ENCODE results near the gene SP140L.
"Not testable (repeated sequence)": the region's sequence is repeated elsewhere in the genome, so short reads cannot be mapped to it uniquely, and the experiment has no call there.

The SP140L gene

GRCh38 chr2:230326453-230327417 lies at the start of gene SP140L:
TSS of gene SP140L (plus strand) at chr2:230327193. CDS start at chr2:230327270, 77 bp downstream.
- peak; percentile 18 for DNase-seq

- no peak for DNase-seq
Observed at GRCh38 chr2:230282936-230283335, 44.1 kb upstream of the SP140L start.

GRCh38 chr2:230286048-230286447 lies 40.9 kb upstream of the SP140L start:
- no peak for DNase-seq

GRCh38 chr2:230289311-230289710 lies 37.7 kb upstream of the SP140L start:
- DNase-seq: not testable (repeated sequence)

DNA sequence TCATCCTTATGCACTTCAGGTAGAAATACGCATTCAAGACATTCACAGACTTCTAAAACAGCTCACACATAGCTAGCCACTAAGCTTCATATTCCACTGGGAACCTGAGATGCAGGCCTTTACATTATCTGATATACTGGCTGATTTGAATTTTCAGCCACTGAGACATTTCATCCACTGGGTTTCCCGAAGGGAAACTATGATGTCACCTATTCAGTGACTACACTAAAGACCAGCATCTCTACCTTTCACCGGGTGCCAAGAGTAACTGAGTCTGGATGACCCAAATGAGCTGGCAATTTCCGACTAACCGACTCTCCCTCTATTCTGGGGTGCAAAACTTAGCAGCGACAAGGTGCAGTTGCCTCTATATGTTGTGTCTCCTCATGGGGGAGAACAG lies 31.8 kb upstream of the SP140L start:
- DNase-seq: no peak

DNA sequence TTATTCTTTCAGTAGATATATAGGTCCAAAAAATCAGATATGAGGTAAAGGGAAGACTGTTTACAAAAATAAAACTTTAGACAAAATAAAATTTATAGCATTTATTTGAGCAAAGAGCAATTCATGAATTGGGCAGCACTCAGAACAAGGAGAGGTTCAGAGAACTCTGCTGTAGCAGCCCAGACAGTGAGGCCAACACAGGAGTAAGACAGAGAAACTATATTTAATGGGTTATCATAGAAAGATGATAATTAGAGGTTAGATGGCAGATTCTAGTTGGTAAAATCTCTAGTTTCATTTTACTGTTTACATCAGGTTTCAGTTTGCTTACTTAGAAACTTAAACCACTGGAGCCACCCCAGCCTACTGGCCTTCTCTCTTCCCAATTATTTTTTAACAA lies 30.1 kb upstream of the SP140L start:
- no peak for DNase-seq

DNA sequence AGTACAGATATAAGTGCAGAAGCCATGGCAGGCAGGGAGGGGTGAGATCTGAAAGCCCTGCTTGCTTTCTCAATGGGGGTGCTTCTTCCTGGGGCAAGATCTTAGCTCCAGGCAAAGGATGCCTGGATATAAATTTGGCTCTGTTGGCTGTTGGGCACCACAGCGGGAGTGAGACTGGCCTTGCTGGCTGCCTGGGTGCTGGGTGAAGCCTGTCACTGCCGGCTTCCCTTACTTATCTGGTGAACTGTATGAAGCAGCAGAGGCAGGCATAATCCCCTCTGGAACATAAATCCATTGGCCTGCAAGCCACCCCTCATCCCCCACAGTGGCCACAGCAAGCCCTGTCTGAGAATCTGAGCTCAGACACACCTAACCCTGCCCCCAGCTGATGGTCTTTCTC lies 27.4 kb upstream of the SP140L start:
- DNase-seq: no peak

DNA sequence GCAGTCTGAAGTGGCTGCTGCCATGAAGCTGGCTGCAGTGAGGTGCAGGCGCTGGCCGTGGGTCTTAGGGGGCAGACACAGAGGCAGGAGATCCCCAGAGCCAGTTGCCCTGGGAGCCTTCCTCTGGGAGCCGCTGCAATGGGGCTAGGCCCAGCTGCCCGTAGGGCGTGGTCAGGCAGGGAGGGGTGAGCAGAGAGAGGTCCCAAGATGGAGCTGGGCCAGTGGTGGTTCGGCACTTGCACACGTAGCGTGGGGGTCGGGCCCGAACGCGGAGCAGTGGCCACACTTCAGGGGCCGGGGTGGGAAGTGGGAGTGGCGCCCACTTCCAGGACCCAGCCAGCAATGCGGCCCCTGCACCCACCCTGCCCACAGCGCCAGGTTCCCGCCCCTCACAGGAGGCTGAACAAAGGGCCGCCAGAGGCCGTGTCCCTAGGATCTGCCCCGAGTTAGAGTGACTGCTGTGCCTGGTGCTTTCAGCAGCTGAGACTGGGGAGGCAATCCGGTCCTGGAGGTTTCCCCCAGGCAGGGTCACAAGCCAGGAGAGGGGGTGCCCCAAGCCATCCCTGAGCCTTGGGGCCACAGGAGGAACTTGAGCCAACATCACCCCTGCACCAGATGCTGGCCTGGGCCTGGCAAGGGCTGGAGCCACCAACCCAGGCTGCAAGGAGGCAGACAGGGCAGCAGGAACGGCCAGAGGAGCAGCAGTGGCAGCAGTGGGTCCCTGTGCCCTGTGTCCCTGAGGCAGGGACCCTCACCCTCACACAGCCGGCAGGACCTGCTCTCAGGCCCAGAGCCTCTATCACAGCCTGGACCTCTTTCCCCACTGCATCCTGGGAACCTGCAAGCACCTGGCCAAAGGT lies 21.3 kb upstream of the SP140L start:
- no peak for DNase-seq

DNA sequence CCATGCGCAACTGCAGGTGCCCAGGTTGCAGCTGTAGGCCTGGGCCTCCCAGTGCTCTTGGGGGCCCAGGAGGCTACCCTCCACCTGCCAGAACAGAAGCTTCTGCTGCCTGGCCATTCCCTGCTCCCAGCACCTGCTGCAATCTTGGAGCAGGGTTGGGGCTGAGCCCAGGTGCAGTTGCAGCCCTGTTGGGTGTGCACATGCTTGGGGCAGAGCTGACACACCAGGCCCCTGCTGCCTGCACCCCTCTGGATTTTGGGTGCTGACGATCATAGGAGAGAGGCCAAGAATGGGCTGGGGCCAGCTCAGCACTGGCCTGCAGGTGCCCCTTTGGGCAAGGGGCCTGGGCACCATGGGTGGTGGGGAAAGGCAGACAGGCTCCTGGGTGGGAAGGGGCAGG lies 20.5 kb upstream of the SP140L start:
- no peak for DNase-seq

- no peak for DNase-seq
Observed at GRCh38 chr2:230307485-230307884, 19.5 kb upstream of the SP140L start.

- DNase-seq: no peak
Observed at GRCh38 chr2:230308402-230309000, 18.5 kb upstream of the SP140L start.

DNA sequence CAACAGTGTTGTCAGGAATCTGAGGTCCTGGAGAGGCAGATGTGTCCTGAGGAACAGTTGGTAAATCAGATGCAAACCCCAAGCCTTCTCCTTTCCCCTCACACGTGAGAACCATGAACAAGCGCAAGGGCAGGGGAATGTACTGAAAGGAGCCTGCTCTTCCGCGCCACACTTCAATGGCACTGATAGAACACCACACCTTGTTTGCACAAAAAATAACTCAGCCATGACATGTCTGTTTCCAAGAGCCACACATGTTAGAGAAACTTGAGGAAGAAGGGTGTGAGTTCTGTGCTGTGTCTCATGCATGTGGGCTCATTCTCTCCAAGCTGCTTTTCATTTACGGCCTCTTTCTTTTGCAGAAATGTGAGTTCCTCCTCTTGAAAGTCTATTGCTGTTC lies 16.2 kb upstream of the SP140L start:
- not testable (repeated sequence) for DNase-seq

DNA sequence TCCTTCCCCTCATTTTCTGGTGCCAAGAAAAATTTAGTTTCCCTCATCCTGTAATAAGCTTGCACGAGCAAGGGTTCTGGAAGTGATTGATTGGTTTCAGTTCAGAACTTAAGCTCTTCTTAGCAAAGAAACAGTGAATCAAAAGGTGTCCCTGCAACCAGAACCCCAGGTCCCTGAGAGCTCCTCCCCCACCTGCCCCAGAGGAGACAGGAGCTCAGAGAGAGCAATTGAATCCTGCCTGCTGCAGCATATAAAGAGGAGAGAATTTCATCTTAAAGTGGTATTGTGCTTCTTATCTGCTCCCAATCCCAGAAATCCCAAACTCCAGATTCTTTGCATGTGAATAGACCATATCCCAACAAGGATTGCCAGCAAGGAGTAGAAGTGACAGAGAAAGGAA lies 15.4 kb upstream of the SP140L start:
- not testable (repeated sequence) for DNase-seq

DNA sequence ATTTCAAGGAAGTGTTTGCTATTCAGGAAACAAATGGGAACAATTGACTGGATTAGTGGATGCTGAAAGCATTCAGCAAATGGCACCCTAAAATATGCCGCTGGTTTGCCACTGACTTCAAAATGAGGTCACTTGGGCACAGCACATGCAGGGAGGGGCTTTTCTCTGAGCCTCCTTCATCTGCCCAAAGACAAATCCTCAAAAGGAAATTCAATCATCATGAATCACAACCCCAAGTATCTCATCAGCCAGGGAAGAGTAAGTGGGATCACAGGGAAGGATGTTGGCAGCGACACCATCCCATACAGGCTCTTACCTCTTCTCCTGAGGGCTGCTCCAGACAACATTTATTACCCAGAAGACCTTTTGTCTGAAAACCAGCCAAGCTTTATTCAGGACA lies 14.4 kb upstream of the SP140L start:
- no peak for DNase-seq

- no peak for DNase-seq
Observed at GRCh38 chr2:230317366-230317765, 9.6 kb upstream of the SP140L start.

GRCh38 chr2:230318190-230319121 lies 8.5 kb upstream of the SP140L start:
- no peak for DNase-seq

DNA sequence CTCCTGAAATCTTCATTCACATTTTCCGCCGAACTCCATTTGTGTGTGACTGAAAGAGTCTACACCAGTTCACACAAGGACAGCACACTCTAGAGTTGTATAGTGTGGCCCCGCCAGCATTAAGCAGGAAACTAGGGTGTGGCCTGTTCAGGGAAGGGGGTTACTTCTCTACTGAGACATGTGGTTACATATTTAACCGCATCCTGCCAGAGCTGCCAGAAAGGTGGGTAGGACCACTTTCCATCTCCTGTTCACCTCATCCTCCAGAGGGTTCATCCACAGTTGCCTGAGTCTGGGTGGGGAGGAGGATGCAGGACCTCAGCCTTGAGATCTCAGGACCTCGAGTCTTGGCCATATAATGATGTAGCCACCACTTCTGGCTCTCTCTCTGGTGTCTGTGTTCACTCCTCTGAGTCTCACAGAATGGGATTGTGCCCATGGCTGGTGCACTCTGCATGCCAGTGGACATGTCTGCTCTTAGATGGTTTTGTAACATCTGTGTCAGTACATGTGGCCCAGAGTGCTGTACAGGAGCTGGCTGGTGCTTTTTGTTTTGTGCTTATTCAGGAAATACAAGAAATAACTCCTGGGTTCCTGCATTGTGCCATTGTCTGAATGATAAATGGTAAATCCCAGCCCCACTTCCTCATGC lies 7.7 kb upstream of the SP140L start:
- no peak for DNase-seq

- DNase-seq: no peak
Observed at GRCh38 chr2:230321031-230321430, 6.0 kb upstream of the SP140L start.

- DNase-seq: no peak
Observed at GRCh38 chr2:230322561-230323384, 4.2 kb upstream of the SP140L start.

GRCh38 chr2:230323385-230324106 lies 3.4 kb upstream of the SP140L start:
- no peak for DNase-seq
